Esophagus squamous epithelium (tissue), 4 donors: Measurements from ENCODE around the gene RNASEH1.

ENCODE experiments used
- POLR2A ChIP-seq, 4 donors: fragments of 450-650 bp; IDR thresholded peaks; one replicate each; pipeline ENCODE4 v1.6.1; 2017; ENCODE audit warnings: antibody characterized with exemption in 4 of 4, mild to moderate bottlenecking in 4 of 4, moderate library complexity in 3 of 4
- TF ChIP-seq, protein P1 (sequence below), 6 experiments: fragments of 450-650 bp in 4 of 6; fragments of 200-600 bp in 2 of 6; sonication (generic) in 2 of 6; IDR thresholded peaks; one replicate each; pipeline ENCODE4 v1.5.1; 2016 to 2019; ENCODE audit warnings: antibody characterized with exemption in 6 of 6, mild to moderate bottlenecking in 4 of 6, moderate library complexity in 4 of 6

DNA sequence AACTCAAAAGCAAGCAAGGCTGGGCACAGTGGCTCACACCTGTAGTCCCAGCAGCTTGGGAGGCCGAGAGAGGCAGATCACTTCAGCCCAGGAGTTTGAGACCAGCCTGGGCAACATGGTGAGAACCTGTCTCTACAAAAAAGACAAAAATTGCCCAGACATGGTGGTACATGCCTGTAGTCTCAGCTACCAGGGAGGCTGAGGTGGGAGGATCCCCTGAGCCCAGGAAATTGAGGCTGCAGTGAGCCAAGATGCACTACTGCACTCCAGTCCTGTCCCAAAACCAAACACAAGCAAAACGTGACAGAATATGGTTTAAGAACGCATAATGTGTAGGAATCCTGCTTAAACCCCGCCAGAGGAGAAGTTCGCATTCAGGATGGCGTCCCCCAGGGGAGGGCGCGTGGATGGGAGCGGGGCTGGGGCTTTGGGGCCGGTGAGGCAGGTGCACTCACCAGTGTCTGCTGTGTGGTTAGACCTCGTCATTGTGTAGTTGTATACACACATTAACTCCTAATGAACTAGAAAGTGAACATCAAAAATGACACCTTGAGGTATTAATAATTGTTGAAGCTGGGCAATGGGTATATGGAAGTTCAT, 42.2 kb upstream of the RNASEH1 start:
- TF ChIP-seq, protein P1, sequence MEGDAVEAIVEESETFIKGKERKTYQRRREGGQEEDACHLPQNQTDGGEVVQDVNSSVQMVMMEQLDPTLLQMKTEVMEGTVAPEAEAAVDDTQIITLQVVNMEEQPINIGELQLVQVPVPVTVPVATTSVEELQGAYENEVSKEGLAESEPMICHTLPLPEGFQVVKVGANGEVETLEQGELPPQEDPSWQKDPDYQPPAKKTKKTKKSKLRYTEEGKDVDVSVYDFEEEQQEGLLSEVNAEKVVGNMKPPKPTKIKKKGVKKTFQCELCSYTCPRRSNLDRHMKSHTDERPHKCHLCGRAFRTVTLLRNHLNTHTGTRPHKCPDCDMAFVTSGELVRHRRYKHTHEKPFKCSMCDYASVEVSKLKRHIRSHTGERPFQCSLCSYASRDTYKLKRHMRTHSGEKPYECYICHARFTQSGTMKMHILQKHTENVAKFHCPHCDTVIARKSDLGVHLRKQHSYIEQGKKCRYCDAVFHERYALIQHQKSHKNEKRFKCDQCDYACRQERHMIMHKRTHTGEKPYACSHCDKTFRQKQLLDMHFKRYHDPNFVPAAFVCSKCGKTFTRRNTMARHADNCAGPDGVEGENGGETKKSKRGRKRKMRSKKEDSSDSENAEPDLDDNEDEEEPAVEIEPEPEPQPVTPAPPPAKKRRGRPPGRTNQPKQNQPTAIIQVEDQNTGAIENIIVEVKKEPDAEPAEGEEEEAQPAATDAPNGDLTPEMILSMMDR (IDR thresholded peaks at IDR 0.05) = no peak
- TF ChIP-seq POLR2A (IDR thresholded peaks at IDR 0.05) = no peak
